ENCODE data around the gene CACNA1A. TPM values are rescaled to one million over a fixed set of nuclear protein-coding genes. Genes with fewer than 3 reads are reported as not detected.

Gene CACNA1A
- total and polyA plus RNA-seq, 3 donors from 2014 or later, result 9.7 to 22.5 (median 21.8) TPM

DNA sequence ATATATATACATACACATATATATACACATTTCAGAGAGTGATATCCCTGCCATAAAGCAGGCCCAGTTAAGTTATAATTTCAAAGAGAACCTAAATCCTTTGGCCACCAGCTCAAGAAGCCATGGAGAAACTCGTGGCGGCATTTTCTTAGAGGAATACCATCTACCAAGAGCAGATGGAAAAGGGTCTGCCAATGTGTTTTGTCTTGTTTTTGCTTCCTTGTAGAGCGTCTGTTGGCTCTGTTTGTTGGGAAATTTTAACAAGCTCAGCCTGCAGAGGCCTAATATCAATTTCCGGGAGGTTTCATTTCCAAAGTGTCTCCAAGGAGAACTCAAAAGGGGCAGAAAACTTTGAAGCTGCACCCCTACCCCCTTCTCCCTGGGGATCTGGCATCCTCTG is 215.5 kb downstream of the CACNA1A start:
- Histone ChIP-seq H3K27me3 (no peaks in the 10 kb centered on the region), H3K27ac (no peak overlapping the region), H3K36me3 (ENCODE audit: low read depth, missing control alignments) (no peaks in the 10 kb centered on the region), H3K4me3 (no peak overlapping the region), H3K4me1 (no peaks in the 10 kb centered on the region), H3K9me3 (no peaks in the 10 kb centered on the region)
- intact Hi-C loops (cut with DNase I; ENCODE audit: low total_unique reads), result no loop called here
- TF ChIP-seq, protein P1, sequence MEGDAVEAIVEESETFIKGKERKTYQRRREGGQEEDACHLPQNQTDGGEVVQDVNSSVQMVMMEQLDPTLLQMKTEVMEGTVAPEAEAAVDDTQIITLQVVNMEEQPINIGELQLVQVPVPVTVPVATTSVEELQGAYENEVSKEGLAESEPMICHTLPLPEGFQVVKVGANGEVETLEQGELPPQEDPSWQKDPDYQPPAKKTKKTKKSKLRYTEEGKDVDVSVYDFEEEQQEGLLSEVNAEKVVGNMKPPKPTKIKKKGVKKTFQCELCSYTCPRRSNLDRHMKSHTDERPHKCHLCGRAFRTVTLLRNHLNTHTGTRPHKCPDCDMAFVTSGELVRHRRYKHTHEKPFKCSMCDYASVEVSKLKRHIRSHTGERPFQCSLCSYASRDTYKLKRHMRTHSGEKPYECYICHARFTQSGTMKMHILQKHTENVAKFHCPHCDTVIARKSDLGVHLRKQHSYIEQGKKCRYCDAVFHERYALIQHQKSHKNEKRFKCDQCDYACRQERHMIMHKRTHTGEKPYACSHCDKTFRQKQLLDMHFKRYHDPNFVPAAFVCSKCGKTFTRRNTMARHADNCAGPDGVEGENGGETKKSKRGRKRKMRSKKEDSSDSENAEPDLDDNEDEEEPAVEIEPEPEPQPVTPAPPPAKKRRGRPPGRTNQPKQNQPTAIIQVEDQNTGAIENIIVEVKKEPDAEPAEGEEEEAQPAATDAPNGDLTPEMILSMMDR (IDR thresholded peaks at IDR 0.05), result no peak
- WGBS, 2 donors, result 88 to 89% methylated on average over 4 of the region's 4 CpGs
- DNase-seq, result no peak

DNA sequence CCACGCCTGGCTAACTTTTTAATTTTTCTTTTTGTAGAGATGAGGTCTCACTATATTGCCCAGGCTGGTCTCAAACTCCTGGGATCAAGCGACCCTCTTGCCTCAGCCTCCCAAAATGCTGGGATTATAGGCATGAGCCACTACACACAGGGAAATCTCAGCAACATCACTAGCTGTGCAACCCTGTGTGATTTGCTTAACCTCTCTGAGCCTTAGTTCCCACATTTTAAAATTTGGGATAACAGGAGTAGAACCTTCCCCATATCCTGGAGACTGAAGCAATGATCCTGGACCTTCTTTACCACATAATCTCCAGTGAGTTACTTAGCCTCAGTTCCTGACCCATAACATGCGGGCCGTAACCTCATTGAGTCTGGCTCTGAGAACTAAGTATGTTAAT is 217.0 kb downstream of the CACNA1A start:
- Histone ChIP-seq H3K9me3 (no peaks in the 10 kb centered on the region), H3K27me3 (no peaks in the 10 kb centered on the region), H3K36me3 (ENCODE audit: low read depth, missing control alignments) (no peaks in the 10 kb centered on the region), H3K27ac (no peak overlapping the region), H3K4me3 (no peak overlapping the region), H3K4me1 (no peaks in the 10 kb centered on the region)
- no peak for TF ChIP-seq POLR2A (IDR thresholded peaks at IDR 0.05)
- TF ChIP-seq, protein P1 (IDR thresholded peaks at IDR 0.05), result no peak
- intact Hi-C loops (cut with DNase I; ENCODE audit: low total_unique reads), result no loop called here
- no peak for DNase-seq
- WGBS, 2 donors, result 87 to 96% methylated on average over 4 of the region's 4 CpGs

DNA sequence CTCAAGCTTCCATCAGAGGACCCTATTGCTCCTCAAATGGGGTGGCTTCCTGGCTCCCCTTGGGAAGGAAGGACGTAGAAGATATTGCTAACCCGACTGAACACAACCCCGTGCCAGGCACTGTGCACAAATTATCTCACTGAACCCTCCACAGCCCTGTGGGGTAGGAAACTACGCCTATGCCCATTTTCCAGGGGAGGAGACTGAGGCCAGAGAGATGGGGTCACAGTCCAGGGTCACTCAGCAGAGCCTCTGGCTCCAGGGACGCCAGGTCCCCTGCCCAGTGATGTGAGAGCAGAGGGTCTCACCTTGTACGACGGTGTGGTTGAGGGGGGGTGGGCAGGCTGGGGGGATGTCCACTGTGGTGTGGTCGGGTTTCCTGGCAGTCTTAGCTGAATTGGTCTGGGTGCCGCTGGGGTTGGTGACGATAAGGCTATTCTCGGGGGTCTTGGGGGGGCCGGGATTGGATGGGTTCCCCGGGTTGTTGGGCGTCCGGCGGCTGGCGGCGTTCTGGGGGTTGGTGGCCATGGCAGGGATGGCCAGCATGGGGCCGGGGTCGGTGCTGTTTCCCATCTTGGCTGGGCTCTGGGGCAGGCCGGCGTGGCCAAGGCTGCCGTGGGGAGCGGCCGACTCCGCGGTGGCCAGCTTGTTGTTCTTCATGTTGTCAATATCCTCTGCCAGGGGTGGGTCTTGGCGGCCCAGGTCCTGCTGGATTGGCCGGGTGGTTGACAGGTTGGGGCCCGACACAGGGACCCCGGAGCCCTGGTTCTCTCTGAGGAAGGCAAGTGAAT is 219.9 kb downstream of the CACNA1A start:
- Histone ChIP-seq H3K27ac (no peak overlapping the region), H3K36me3 (ENCODE audit: low read depth, missing control alignments) (no peaks in the 10 kb centered on the region), H3K9me3 (no peaks in the 10 kb centered on the region), H3K27me3 (no peaks in the 10 kb centered on the region), H3K4me3 (no peak overlapping the region), H3K4me1 (no peaks in the 10 kb centered on the region)
- WGBS, 2 donors, result 89 to 92% methylated on average over 21 to 31 of the region's 31 CpGs
- TF ChIP-seq, protein P1 (IDR thresholded peaks at IDR 0.05), result no peak
- no peak for TF ChIP-seq POLR2A (IDR thresholded peaks at IDR 0.05)
- intact Hi-C loops (cut with DNase I; ENCODE audit: low total_unique reads), result no loop called here
- DNase-seq, result no peak

DNA sequence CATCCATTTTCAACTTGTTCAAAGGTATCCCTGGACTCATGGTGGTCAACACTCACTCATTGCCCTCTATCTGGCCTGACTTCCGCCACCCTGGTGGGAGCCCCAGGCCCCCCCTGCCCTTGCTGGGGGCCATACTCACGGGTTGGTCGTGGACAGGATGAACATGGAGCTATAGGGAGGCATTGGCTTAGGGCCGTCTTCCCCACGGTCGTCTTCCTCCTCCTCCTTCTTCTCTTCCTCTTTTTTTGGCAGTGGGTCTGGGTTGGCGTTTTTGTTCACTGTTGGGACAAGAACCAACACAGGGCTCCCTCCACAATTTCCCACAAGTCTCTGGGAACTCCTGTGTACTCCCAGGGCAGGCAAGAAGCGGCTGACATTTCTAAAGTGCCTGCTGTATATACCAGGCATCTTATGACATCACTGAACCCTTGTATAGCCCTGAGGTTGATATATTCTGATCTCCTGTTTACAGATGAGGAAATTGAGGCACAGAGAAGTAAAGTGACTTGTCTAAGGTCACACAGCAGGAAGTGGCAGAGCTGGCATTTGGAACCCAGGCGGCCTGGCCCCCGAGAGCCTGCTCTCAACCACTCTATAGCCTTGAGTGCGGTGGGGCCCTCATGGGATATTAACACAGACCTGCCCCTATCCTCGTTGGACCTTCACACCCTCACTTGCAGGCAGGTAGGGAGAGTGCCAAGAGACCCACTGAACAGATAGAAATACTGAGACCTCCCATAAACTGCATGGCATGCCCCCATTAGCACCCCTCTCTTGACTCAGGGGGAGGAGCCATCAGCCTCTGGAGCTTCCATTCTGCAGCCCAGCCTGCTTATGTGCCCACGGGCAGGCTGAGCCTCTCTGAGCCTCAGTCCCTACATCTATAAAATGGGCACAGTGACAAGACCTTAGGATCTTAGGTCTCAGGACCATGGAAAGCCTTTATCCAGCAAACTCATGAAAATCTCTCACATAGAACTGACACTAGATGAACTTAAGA is 221.1 kb downstream of the CACNA1A start:
- intact Hi-C loops (cut with DNase I; ENCODE audit: low total_unique reads), result no loop called here
- Histone ChIP-seq H3K27me3 (no peaks in the 10 kb centered on the region), H3K27ac (no peak overlapping the region), H3K9me3 (no peaks in the 10 kb centered on the region), H3K36me3 (ENCODE audit: low read depth, missing control alignments) (no peaks in the 10 kb centered on the region), H3K4me1 (no peaks in the 10 kb centered on the region), H3K4me3 (no peak overlapping the region)
- TF ChIP-seq, protein P1 (IDR thresholded peaks at IDR 0.05), result no peak
- no peak for TF ChIP-seq POLR2A (IDR thresholded peaks at IDR 0.05)
- DNase-seq, result no peak
- 55 to 57% methylated on average over 11 to 13 of the region's 13 CpGs for WGBS, 2 donors
